Stimulated activated CD4-positive, alpha-beta T cell treated with anti-CD3 and anti-CD28 coated beads, TNF-alpha, amount 100 ng/mL, for 4 hours (primary cell): ENCODE measurements around the gene DNAJC5G.
"Not testable (repeated sequence)": the region's sequence is repeated elsewhere in the genome, so short reads cannot be mapped to it uniquely, and the experiment has no call there.

Experiments
- DNase-seq, 3 experiments: peaks; one replicate each; pipeline ENCODE4 v3.0.0-alpha.2; 2020; ENCODE audit warnings: low read depth in 3 of 3

DNAJC5G gene

GRCh38 chr2:27255187-27255586 lies 20.0 kb upstream of the DNAJC5G start:
- DNase-seq = no peak

GRCh38 chr2:27255660-27256059 lies 19.6 kb upstream of the DNAJC5G start:
- DNase-seq = no peak

DNA sequence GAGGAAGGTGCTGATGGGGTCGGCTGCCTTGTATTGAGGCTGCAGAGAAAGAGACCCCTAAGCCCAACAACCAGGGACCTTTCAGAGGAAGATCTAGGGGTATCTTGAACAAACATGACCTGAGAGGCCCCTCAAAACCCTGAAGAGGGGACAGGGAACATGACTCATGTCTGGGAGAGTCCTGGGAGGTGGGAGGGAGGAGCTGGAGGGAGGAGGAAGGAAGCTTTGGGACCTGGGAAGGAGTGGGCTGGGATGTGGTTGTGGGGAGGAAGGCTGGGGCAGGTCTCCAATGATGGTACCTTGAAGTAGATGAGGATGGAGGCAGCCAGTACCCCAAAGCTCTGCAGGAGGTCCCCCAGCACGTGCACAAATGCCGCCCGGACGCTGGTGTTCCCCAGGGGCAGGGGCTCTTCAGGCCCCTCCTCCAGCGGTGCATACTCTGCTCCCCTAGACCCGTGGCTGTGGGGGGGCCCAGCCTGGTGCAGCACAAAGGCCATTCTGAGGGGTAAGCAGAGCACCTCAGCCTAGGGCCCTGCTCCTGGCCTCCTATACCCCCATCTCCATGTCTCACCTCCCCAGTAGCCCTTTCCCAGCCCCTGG lies 18.3 kb upstream of the DNAJC5G start:
- DNase-seq = no peak

DNA sequence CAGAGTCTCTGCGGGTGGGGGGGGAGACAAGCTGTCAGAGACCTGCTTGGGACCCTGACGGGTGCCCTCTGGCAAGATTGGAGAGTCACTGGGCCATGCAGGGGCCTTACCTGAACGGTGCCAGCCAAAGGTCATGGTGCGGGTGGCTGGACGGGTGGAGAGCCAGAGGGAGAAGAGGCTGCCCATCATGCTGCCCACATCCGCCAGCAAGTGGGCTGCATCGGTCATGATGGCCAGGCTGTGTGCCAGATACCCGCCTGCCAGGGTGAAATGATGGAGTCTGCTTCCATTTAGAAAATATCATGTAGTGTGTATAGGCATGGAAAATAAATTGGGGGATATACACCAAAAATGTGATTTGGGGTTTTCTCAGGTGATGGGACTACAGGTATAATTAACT lies 17.2 kb upstream of the DNAJC5G start:
- no peak for DNase-seq

- DNase-seq = no peak
Measured at GRCh38 chr2:27261241-27261925, 13.8 kb upstream of the DNAJC5G start.

DNA sequence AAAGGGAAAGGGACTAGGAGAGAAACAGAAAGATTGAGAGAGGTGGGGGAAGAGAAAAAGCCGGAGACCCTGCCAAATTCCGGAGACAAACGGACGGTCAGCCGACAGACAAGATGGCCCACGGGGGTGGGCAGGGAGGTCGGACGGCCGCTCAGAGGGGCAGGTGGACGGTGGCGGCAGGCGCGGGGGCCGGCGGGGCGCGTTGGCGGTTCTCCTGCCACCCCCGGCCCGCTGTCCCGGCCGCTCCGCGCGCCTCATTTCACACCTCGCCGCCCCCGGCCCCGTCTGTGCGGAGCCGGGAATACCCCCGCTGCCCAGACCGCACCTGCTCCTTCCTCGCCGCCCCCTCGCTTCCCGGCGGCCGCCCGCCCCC lies 13.3 kb upstream of the DNAJC5G start:
- no peak for DNase-seq

- DNase-seq = peak; percentile 46 to 61 (median 51)
Measured at GRCh38 chr2:27262379-27263286, 12.6 kb upstream of the DNAJC5G start, which contains the start of gene SLC30A3. SLC30A3 (minus strand) TSS chr2:27263047; CDS start chr2:27262906, 141 bp downstream.

- DNase-seq = no peak
Measured at GRCh38 chr2:27263287-27264252, 11.7 kb upstream of the DNAJC5G start.

DNA sequence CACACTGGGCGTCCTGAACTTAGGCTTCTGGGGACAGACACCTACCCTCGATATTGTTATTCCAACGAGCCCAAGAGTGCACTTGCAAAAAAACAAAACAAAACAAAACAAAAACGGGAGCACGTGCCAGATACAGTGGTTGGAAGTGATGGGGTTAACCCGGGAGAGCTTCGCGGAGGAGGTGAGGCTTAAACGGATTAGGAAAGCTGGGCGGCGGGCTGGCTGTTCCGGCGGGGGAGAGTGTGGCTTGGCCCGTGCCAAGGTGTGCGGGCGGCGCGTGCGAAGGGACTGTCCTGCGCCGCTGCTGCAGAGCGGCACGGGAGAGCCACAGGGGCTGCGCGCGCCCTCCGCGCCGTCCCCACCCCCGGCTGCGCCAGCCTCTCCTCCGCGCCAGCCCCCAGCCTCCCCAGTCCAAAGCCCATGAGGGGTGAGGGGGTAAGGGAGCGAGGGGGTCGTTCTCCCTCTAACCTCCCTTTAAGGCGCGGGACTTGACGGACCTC lies 10.9 kb upstream of the DNAJC5G start:
- DNase-seq = no peak

DNA sequence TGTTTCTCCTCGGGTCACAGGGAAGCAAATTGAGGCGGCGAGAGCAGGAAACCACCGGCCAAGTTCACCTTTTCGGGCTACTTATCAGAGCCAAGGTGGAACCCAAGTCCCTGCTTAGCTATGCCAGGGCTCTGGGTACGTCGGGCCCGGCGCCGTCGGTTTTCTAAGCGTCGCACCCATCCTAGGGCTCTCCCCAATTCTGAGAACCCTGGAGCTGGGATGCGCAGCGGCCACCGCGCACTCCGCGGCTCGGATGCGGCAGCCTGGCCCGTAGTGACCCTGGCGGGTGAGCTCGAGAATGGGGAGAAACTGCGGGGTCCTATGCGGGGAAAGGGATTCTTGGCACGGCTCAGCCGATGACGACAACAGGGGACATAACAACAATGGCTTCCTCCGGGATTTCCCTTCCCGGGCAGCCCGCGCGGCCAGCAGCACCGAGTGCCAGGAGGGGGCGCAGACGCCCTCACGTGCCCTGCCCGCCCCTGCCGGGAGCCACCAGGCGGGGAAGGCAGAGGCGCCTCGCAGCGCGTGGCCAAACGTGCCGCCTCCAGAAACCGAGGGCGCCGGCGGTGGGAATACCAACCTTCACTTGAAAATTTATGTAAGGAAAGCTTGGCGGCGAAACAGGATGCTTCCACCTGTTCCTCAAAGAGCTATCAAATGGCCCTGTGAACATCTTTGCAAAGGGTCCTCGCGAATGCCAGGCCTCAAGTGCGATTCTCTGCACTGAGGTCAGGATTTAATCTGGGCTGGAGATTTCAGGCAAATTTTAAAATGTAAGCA lies 10.3 kb upstream of the DNAJC5G start:
- DNase-seq = peak in 2 of 3 experiments; percentile 31 to 37

- DNase-seq = no peak
Measured at GRCh38 chr2:27265536-27265870, 9.7 kb upstream of the DNAJC5G start.

- not testable (repeated sequence) for DNase-seq
Measured at GRCh38 chr2:27268296-27268695, 6.9 kb upstream of the DNAJC5G start.

DNA sequence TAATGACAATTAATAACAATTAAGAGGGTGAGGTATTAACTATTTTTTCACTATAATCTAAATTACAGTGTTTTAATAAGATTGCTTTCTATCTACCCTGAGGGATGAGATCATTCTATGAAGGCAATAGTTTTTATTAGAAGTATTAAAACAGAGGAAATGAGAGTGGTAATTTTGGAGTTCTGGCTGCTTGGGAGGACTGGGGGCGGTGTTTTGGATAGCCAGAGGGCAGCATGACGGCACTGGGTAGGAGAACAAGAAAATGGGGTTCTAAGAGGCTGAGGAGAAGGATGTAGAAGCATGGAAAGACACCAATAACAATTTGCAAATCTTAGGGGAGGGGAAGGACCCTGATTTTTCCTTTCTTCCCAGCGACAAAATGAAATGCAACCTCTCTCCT lies 5.1 kb upstream of the DNAJC5G start:
- no peak for DNase-seq

DNA sequence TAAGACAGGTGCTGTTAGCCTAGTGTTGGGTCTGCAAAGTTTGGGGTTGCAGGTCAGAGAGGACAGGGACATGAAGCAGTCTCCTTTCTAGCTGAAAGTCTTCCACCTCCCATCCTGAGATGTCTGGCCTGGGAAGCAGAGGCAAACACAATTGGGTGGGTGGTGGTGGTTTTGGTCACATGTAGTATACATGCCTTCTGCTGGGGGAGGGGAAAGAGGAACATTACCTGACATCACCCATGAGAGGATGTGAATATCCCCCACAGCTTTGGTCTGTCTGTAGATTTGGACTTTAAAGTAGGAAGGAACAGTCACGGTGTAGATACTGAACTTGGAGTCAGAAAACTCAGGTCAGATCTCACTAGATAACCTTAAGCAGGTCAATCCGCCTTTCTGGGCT lies 4.6 kb upstream of the DNAJC5G start:
- DNase-seq = no peak

GRCh38 chr2:27271631-27272340 lies 3.4 kb upstream of the DNAJC5G start:
- no peak for DNase-seq

DNA sequence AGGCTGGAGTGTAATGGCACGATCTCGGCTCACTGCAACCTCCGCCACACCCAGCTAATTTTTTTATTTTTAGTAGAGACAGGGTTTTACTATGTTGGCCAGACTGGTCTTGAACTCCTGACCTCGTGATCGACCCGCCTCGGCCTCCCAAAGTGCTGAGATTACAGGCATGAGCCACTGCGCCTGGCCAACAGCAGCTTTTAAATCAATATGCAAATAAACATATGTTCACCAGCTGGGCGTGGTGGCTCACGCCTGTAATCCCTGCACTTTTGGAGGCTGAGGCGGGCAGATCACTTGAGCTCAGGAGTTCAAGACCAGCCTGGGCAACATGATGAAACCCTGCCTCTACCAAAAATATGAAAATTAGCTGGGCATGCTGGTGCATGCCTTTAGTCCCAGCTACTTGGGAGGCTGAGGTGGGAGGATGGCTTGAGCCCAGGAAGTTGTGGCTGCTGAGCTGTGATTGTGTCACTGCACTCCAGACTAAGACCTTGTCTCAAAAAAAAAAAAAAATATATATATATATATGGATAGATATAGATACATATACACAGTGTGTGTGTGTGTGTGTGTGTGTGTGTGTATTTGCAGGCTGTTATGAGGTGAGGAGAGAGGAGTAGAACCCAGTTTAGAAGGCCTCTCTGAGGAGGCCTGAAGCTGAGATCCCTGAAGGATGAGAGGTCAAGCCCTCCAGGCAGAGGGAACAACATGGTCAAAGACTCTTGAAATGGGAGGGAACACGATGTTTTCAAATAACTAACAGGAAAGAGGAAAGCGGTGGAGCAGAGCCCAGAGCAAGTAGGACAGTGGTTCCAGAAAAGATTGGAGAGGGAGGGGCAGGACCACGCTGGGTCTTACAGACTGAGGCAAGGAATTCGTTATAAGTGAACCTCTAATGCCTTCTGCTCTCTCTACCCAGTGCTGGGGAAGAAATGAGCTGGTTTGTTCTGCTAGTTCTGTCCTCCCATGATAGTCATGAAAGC lies 2.4 kb upstream of the DNAJC5G start:
- DNase-seq = not testable (repeated sequence)

GRCh38 chr2:27278010-27278409 lies 2.8 kb downstream of the DNAJC5G start:
- no peak for DNase-seq

DNA sequence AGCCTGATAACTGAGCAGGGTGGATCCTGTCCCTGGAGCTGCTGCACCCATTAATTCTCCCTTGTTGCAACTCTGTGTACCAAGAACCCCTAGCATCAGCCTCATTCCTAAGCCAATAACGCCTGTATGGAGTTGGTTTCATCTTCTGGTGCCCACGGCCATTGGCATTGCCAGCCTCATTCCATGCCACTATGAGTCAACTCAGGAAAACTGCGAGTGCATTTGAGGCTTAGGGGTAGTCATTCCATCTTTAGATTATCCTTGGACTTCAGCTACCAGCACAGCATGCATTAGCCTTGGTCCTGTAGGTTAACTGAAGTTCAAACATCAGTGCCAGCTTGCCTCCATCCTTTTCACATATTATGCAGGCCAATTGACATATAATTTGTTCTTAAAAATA lies 5.6 kb downstream of the DNAJC5G start:
- DNase-seq = no peak

GRCh38 chr2:27281442-27281841 lies 6.2 kb downstream of the DNAJC5G start:
- DNase-seq = no peak
